SK-N-SH (cell line): ENCODE data around the gene TMEM44.

Experiments used
- CTCF ChIP-seq: fragments of 200-600 bp; sonication (generic); IDR thresholded peaks from 2 replicates; pipeline ENCODE4 v1.6.1; 2017; ENCODE audit warnings: antibody characterized with exemption, mild to moderate bottlenecking, moderate library complexity
- FOXM1 ChIP-seq: IDR thresholded peaks from 2 replicates; pipeline ENCODE4 v1.4.0; 2012; ENCODE audit warnings: low read depth, mild to moderate bottlenecking
- GABPA ChIP-seq: IDR thresholded peaks from 2 replicates; pipeline ENCODE4 v1.4.0; 2012; ENCODE audit warnings: low read depth, mild to moderate bottlenecking
- POLR2AphosphoS5 ChIP-seq: IDR thresholded peaks from 2 replicates; pipeline ENCODE4 v1.6.1; 2012; ENCODE audit warnings: low read depth, low read length
- REST ChIP-seq: IDR thresholded peaks from 2 replicates; pipeline ENCODE4 v1.6.1; 2012; ENCODE audit warnings: mild to moderate bottlenecking, low read depth, low read length, moderate library complexity
- TF ChIP-seq, protein P1 (sequence below): fragments of 150-350 bp; IDR thresholded peaks from 2 replicates; pipeline ENCODE4 v1.6.1; 2017; ENCODE audit warnings: antibody characterized with exemption, low read length, low read depth, borderline replicate concordance

- TF ChIP-seq CTCF, result no peak
- TF ChIP-seq POLR2AphosphoS5, result no peak
- TF ChIP-seq FOXM1, result no peak
- TF ChIP-seq GABPA, result no peak
- TF ChIP-seq, protein P1, sequence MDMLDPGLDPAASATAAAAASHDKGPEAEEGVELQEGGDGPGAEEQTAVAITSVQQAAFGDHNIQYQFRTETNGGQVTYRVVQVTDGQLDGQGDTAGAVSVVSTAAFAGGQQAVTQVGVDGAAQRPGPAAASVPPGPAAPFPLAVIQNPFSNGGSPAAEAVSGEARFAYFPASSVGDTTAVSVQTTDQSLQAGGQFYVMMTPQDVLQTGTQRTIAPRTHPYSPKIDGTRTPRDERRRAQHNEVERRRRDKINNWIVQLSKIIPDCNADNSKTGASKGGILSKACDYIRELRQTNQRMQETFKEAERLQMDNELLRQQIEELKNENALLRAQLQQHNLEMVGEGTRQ, result no peak
- no peak for TF ChIP-seq REST
These were observed 34.3 kb downstream of the TMEM44 start for GRCh38 chr3:194598771-194599557.
